ENCODE results near the gene TBC1D4. TPM values are rescaled to one million over a fixed set of nuclear protein-coding genes. Genes with fewer than 3 reads are reported as not detected.

Gene TBC1D4
- total RNA-seq, 4 donors from 2014 or later: 38.5 to 53.0 (median 44.1) TPM

DNA sequence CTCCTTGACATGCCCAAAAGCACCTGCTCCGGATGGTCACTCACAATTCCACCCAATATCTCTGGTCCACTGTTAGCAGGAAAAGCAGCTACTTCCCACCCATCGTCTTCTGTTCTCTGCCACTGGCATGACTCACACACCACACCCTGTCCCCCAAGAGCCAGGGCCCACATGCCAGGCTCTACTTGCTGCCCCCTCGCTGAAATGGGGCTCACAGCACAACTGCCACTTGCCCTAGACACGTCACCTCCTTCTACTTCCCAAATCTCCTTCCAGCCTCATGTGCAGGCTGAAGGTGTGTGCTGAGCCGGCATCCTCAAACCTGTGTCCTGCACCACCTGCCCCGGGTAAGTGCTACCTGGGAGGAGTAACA lies 65.0 kb downstream of the TBC1D4 start:
- DNase-seq (ENCODE audit: low spot score in 2 of 2): no peak
- TF ChIP-seq, protein P1, sequence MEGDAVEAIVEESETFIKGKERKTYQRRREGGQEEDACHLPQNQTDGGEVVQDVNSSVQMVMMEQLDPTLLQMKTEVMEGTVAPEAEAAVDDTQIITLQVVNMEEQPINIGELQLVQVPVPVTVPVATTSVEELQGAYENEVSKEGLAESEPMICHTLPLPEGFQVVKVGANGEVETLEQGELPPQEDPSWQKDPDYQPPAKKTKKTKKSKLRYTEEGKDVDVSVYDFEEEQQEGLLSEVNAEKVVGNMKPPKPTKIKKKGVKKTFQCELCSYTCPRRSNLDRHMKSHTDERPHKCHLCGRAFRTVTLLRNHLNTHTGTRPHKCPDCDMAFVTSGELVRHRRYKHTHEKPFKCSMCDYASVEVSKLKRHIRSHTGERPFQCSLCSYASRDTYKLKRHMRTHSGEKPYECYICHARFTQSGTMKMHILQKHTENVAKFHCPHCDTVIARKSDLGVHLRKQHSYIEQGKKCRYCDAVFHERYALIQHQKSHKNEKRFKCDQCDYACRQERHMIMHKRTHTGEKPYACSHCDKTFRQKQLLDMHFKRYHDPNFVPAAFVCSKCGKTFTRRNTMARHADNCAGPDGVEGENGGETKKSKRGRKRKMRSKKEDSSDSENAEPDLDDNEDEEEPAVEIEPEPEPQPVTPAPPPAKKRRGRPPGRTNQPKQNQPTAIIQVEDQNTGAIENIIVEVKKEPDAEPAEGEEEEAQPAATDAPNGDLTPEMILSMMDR (IDR thresholded peaks at IDR 0.05): no peak
- no peak for TF ChIP-seq POLR2A (IDR thresholded peaks at IDR 0.05)
- intact Hi-C loops (cut with DNase I; ENCODE audit: low total_unique reads): no loop called here
- no peak overlapping the region for H3K4me3 ChIP-seq (ENCODE audit: low read depth, poor library complexity, severe bottlenecking)
- 45 to 55% methylated on average over 6 of the region's 6 CpGs for WGBS, 2 donors

DNA sequence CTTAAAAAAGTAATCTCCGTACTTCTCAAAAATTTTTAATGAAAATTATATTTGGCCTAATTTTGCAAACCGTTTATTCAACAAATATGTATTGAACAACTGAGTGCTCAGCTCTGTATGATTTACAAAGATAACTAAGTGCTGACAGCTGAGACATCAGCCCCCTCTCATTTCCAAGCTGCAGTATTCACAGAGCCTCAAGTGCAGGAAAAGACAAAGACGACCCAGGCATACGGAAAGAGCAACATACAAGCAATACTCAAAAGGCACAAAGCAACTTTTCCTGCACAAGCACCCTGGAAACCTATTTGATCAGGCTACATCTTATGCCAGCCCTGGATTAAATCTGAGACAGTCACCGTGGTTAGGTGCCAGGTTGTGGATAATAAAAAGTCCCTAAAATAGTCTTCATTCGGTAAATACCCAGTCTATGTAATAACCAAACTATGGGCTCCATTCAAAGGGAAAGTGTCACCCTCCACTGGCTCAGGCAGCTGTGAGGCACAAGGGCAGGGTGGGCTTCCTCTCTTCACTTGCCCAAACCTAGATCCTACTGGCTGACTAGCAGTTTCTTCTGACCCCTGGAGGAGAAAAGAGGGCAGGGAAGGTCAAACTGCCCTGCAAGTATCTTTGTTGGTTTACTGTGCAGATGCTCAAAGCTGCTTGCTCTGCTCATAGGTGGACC lies 65.5 kb downstream of the TBC1D4 start:
- no peak overlapping the region for H3K4me3 ChIP-seq (ENCODE audit: low read depth, poor library complexity, severe bottlenecking)
- 23% methylated on average over 6 of the region's 6 CpGs for WGBS, 2 donors
- no peak for TF ChIP-seq POLR2A (IDR thresholded peaks at IDR 0.05)
- TF ChIP-seq, protein P1 (IDR thresholded peaks at IDR 0.05): no peak
- intact Hi-C loops (cut with DNase I; ENCODE audit: low total_unique reads): no loop called here
- DNase-seq (ENCODE audit: low spot score in 2 of 2): no peak

DNA sequence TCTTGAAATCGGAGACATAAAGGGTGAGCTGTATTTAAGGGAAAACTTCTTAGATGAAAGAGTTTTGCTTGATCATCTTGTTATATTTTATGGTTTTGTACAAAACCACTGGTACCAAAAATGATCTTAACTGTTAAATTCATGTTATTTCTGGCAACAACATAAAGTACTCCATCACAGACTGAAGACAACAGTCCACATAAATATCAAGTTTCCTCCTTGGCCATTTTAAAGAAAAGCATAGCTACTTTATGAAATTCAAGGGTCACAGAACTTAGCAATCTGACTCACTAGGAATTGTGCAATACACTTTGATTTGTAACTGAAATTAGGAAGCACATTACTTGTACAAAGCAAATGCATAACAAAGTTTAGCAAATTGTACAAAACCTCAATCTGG lies 66.3 kb downstream of the TBC1D4 start:
- TF ChIP-seq POLR2A (IDR thresholded peaks at IDR 0.05): no peak
- TF ChIP-seq, protein P1 (IDR thresholded peaks at IDR 0.05): no peak
- intact Hi-C loops (cut with DNase I; ENCODE audit: low total_unique reads): no loop called here
- H3K4me3 ChIP-seq (ENCODE audit: low read depth, poor library complexity, severe bottlenecking): no peak overlapping the region
- 72 to 76% methylated on average over 1 of the region's 1 CpG for WGBS, 2 donors
- no peak for DNase-seq (ENCODE audit: low spot score in 2 of 2)

DNA sequence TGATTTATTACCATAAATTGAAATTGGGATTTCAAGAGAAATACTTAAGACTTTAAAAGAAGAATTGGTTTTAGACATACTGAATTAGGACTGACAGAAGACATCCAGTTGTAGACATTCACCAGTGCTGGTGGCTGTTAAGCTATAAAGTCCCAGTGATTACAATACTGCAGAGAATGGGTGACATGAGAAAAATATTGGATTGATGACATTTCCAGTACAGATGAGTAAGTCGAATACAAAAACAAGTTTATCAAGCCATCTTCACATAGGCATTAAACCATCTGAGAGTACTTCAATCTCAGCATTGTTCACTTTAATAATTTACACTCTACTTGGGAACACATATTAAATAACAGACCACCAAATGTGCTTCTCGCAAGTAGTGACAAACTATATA lies 66.8 kb downstream of the TBC1D4 start:
- no peak for TF ChIP-seq POLR2A (IDR thresholded peaks at IDR 0.05)
- TF ChIP-seq, protein P1 (IDR thresholded peaks at IDR 0.05): no peak
- intact Hi-C loops (cut with DNase I; ENCODE audit: low total_unique reads): no loop called here
- WGBS, 2 donors: 73 to 74% methylated on average over 2 of the region's 2 CpGs
- H3K4me3 ChIP-seq (ENCODE audit: low read depth, poor library complexity, severe bottlenecking): no peak overlapping the region
- DNase-seq (ENCODE audit: low spot score in 2 of 2): no peak

DNA sequence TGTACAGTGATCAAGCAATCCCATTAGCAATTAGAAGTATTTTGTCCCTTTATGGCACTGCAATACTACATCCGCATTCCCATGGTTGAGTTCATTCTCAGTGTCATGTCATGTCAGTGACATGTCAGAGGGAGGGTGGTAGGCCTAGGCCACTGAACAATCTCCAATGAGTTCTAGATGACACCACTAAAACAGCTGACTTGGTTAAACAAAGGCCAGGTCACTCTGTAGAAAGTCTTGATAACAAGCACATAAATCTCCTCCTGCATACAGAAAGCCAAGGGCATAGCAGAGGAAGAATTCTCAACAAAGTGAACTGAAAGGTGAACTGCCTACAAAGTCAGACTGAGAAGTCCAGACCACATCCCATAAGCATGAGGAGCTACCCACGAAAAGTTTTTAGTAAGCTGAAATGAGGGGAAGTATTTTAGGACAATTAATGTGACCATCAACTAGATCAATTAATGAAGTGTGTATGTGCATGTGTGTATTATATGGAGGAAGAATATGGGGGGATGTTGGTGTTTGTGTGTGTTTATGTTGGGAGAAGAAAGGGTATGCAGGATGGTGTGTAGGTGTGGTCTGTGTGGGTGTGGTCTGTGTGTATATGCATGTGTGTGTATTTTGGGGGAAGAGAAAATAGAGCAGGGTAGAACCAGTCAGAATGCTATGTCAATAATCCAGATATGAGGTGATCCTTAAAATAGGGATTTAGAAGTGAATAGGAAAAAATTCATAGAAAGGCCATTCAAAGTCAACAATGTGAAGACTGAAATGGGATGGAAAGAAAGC lies 67.7 kb downstream of the TBC1D4 start:
- 86 to 92% methylated on average over 2 of the region's 2 CpGs for WGBS, 2 donors
- intact Hi-C loops (cut with DNase I; ENCODE audit: low total_unique reads): no loop called here
- no peak for DNase-seq (ENCODE audit: low spot score in 2 of 2)
- no peak overlapping the region for H3K4me3 ChIP-seq (ENCODE audit: low read depth, poor library complexity, severe bottlenecking)
- no peak for TF ChIP-seq POLR2A (IDR thresholded peaks at IDR 0.05)
- TF ChIP-seq, protein P1 (IDR thresholded peaks at IDR 0.05): no peak
